ENCODE data around the gene SLC25A30.

- TF ChIP-seq CTCF (conservative IDR thresholded peaks at IDR 0.05; ENCODE audit: low read depth, low read length) (no peak), EZH2 (IDR thresholded peaks at IDR 0.05; ENCODE audit: borderline replicate concordance, low read depth, low read length, poor library complexity, severe bottlenecking) (no peak)
Observed at GRCh38 chr13:45381196-45381595, 37.0 kb downstream of the SLC25A30 start.
